Activated CD4-positive, alpha-beta memory T cell treated with anti-CD3 and anti-CD28 coated beads for 36 hours (primary cell): ENCODE measurements around the gene TRIM22. TPM values are rescaled to one million over a fixed set of nuclear protein-coding genes. Genes with fewer than 3 reads are reported as not detected.

ENCODE experiments used
- CTCF ChIA-PET: fragments of 350-600 bp; sonication (Branson Sonifier 250); formaldehyde crosslinking; loops from one replicate; lab custom pipeline; 2021; ENCODE audit warnings: antibody characterized with exemption, inconsistent platforms; lab: Charles Lee
- POLR2A ChIA-PET: fragments of 350-600 bp; sonication (Branson Sonifier 250); formaldehyde crosslinking; loops from one replicate; lab custom pipeline; 2021; ENCODE audit warnings: antibody characterized with exemption; lab: Charles Lee
- DNase-seq: peaks from one replicate; pipeline ENCODE4 v3.0.0-alpha.2; 2020
- H3K27ac Mint-ChIP-seq: one replicate; pipeline ENCODE4 v1.8.0; 2021; ENCODE audit warnings: mixed read lengths
- H3K27me3 Mint-ChIP-seq: one replicate; pipeline ENCODE4 v1.8.0; 2021; ENCODE audit warnings: mixed read lengths
- H3K36me3 Mint-ChIP-seq: one replicate; pipeline ENCODE4 v1.8.0; 2021; ENCODE audit warnings: mixed read lengths
- H3K4me1 Mint-ChIP-seq: one replicate; pipeline ENCODE4 v1.8.0; 2021; ENCODE audit warnings: low read depth, mixed read lengths
- H3K4me3 Mint-ChIP-seq: one replicate; pipeline ENCODE4 v1.8.0; 2021; ENCODE audit warnings: mild to moderate bottlenecking, mixed read lengths
- H3K9me3 Mint-ChIP-seq: one replicate; pipeline ENCODE4 v1.8.0; 2021; ENCODE audit warnings: mixed read lengths
- intact Hi-C: fragments of 100-400 bp; cut with micrococcal nuclease; formaldehyde crosslinking; loops from one replicate; pipeline ENCODE4 v1.15.1; 2023
- total RNA-seq, 2 experiments: library from RNA; stranded (reverse); gene quantifications; one replicate each; pipeline ENCODE4 v1.2.3, GENCODE V29; 2021

Gene TRIM22
- total RNA-seq, 2 experiments from 2014 or later, result 98.5 to 104 TPM

- Mint-ChIP-seq H3K27ac (no peak within 1 kb of the TSS), H3K4me3 (no peak within 1 kb of the TSS), H3K36me3 (no peaks in the 10 kb centered on the region), H3K27me3 (no peaks in the 10 kb centered on the region), H3K9me3 (no peaks in the 10 kb centered on the region), H3K4me1 (no peaks in the 10 kb centered on the region)
- ChIA-PET CTCF (no interaction called here), POLR2A (no interaction called here)
- intact Hi-C loops, result no loop called here
- no peak for DNase-seq
These were observed 64.4 kb downstream of the TRIM22 start, which contains the start of gene OR52N4 for GRCh38 chr11:5753943-5754342. OR52N4 (plus strand) TSS chr11:5754243; CDS start chr11:5754741, 498 bp downstream.

Other genes starting within 250 kb of the TRIM22 start
- gene OR51I1, start 248.3 kb upstream of the TRIM22 start, total RNA-seq, result not detected
- not detected for gene OR51I2, start 240.5 kb upstream of the TRIM22 start, total RNA-seq
- not detected for gene OR52D1, start 201.1 kb upstream of the TRIM22 start, total RNA-seq
- gene UBQLN3, start 179.8 kb upstream of the TRIM22 start, total RNA-seq, result not detected
- gene UBQLNL, start 173.1 kb upstream of the TRIM22 start, total RNA-seq, result under 1 TPM in 1 of 2 experiments, not detected in 1; 0.17 TPM
- not detected for gene OR52H1, start 141.2 kb upstream of the TRIM22 start, total RNA-seq
- gene OR52B6, start 108.9 kb upstream of the TRIM22 start, total RNA-seq, result not detected
- gene TRIM6, start 93.2 kb upstream of the TRIM22 start, total RNA-seq, result under 1 TPM; 0.74 to 0.97 TPM
- 10 to 100 TPM in 1 of 2 experiments, 1 to 10 TPM in 1; 9.6 to 11.9 TPM for gene TRIM34, start 64.8 kb upstream of the TRIM22 start, total RNA-seq
- gene TRIM5, start 4.7 kb upstream of the TRIM22 start, total RNA-seq, result 10 to 100 TPM; 18.9 to 21.0 TPM
- under 1 TPM; 0.12 to 0.19 TPM for gene OR56B1, start 46.7 kb downstream of the TRIM22 start, total RNA-seq
- under 1 TPM; 0.29 to 0.62 TPM for gene OR52N4, start 64.5 kb downstream of the TRIM22 start, total RNA-seq
- gene OR52N5, start 93.6 kb downstream of the TRIM22 start, total RNA-seq, result not detected
- not detected for gene OR52N1, start 101.5 kb downstream of the TRIM22 start, total RNA-seq
- gene OR52N2, start 119.1 kb downstream of the TRIM22 start, total RNA-seq, result not detected
- gene OR52E6, start 152.1 kb downstream of the TRIM22 start, total RNA-seq, result not detected
- not detected for gene OR52E8, start 167.9 kb downstream of the TRIM22 start, total RNA-seq
- gene OR52E4, start 190.8 kb downstream of the TRIM22 start, total RNA-seq, result not detected
- not detected for gene OR52E5, start 203.4 kb downstream of the TRIM22 start, total RNA-seq